Lower leg skin (tissue), 3 donors: ENCODE results near the gene DCANP1.

ENCODE experiments used
- POLR2A ChIP-seq, 2 donors: fragments of 450-650 bp; IDR thresholded peaks; one replicate each; pipeline ENCODE4 v1.6.1; 2016 to 2017; ENCODE audit warnings: antibody characterized with exemption in 2 of 2, mild to moderate bottlenecking in 1 of 2, moderate library complexity in 1 of 2
- TF ChIP-seq, protein P1 (sequence below), 3 donors: fragments of 450-650 bp; IDR thresholded peaks; one replicate each; pipeline ENCODE4 v1.5.1; 2016; ENCODE audit warnings: antibody characterized with exemption in 3 of 3, mild to moderate bottlenecking in 3 of 3, moderate library complexity in 2 of 3

DNA sequence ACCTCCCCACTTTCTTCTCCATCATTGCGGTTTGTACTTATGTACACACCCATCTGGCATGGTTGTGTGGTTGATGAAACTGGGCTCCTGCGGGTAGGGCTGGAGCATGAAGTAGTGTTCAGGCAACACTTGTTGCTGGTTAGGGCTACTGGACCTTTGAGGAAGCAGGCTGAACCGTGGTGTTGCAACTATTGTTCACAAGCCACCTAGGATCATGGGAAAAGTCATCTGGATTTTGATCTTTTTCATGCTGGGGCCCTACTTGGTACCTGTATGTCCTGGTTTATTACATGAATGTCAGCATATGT, 45.1 kb upstream of the DCANP1 start:
- TF ChIP-seq, protein P1, sequence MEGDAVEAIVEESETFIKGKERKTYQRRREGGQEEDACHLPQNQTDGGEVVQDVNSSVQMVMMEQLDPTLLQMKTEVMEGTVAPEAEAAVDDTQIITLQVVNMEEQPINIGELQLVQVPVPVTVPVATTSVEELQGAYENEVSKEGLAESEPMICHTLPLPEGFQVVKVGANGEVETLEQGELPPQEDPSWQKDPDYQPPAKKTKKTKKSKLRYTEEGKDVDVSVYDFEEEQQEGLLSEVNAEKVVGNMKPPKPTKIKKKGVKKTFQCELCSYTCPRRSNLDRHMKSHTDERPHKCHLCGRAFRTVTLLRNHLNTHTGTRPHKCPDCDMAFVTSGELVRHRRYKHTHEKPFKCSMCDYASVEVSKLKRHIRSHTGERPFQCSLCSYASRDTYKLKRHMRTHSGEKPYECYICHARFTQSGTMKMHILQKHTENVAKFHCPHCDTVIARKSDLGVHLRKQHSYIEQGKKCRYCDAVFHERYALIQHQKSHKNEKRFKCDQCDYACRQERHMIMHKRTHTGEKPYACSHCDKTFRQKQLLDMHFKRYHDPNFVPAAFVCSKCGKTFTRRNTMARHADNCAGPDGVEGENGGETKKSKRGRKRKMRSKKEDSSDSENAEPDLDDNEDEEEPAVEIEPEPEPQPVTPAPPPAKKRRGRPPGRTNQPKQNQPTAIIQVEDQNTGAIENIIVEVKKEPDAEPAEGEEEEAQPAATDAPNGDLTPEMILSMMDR (IDR thresholded peaks at IDR 0.05): no peak
- TF ChIP-seq POLR2A (IDR thresholded peaks at IDR 0.05): no peak
